Osteocyte (in vitro differentiated cells): Measurements from ENCODE around the gene GMCL1. TPM values are rescaled to one million over a fixed set of nuclear protein-coding genes. Genes with fewer than 3 reads are reported as not detected.

Experiments used
- DNase-seq: peaks from one replicate; pipeline ENCODE4 v3.0.0; 2021; ENCODE audit warnings: mixed read lengths; ENCODE audit not compliant: unreplicated experiment; ENCODE audit errors: extremely low spot score
- H3K27ac Mint-ChIP-seq: one replicate; pipeline ENCODE4 v1.8.0; 2021; ENCODE audit warnings: mild to moderate bottlenecking, mixed read lengths; ENCODE audit not compliant: unreplicated experiment
- H3K27me3 Mint-ChIP-seq: one replicate; pipeline ENCODE4 v1.8.0; 2021; ENCODE audit warnings: mixed read lengths; ENCODE audit not compliant: unreplicated experiment
- H3K36me3 Mint-ChIP-seq: one replicate; pipeline ENCODE4 v1.8.0; 2021; ENCODE audit warnings: mixed read lengths; ENCODE audit not compliant: unreplicated experiment
- H3K4me1 Mint-ChIP-seq: one replicate; pipeline ENCODE4 v1.8.0; 2021; ENCODE audit warnings: mixed read lengths; ENCODE audit not compliant: unreplicated experiment
- H3K4me3 Mint-ChIP-seq: one replicate; pipeline ENCODE4 v1.8.0; 2021; ENCODE audit warnings: mild to moderate bottlenecking, moderate library complexity, mixed read lengths; ENCODE audit not compliant: unreplicated experiment
- H3K9me3 Mint-ChIP-seq: one replicate; pipeline ENCODE4 v1.8.0; 2021; ENCODE audit warnings: mixed read lengths; ENCODE audit not compliant: unreplicated experiment
- CTCF ChIP-seq: fragments of 200-600 bp; sonication (generic); IDR thresholded peaks from 2 replicates; pipeline ENCODE4 v1.5.0; 2021; ENCODE audit warnings: antibody characterized with exemption, mild to moderate bottlenecking, moderate library complexity
- total RNA-seq: library from RNA; stranded (reverse); gene quantifications from 2 replicates; pipeline ENCODE4 v1.2.1, GENCODE V29; 2021

Gene GMCL1
- total RNA-seq, 1 donor from 2014 or later: 16.1 TPM

GRCh38 chr2:69902213-69902922 lies 72.9 kb downstream of the GMCL1 start:
- Mint-ChIP-seq H3K27ac (no peak overlapping the region), H3K4me1 (no peaks in the 10 kb centered on the region), H3K27me3 (no peaks in the 10 kb centered on the region), H3K36me3 (peaks cover 56% of the 10 kb centered on the region), H3K9me3 (no peaks in the 10 kb centered on the region), H3K4me3 (no peak overlapping the region)
- no peak for DNase-seq
- TF ChIP-seq CTCF: no peak

- H3K4me1 Mint-ChIP-seq: peaks cover 4% of the 10 kb centered on the region
- no peak for TF ChIP-seq CTCF
- H3K27me3 Mint-ChIP-seq: no peaks in the 10 kb centered on the region
- no peak for DNase-seq
- no peak overlapping the region for H3K4me3 Mint-ChIP-seq
- no peak overlapping the region for H3K27ac Mint-ChIP-seq
- H3K9me3 Mint-ChIP-seq: no peaks in the 10 kb centered on the region
- peaks cover 37% of the 10 kb centered on the region for H3K36me3 Mint-ChIP-seq
These were observed 77.8 kb downstream of the GMCL1 start for GRCh38 chr2:69907216-69907615.

- Mint-ChIP-seq H3K4me1 (peaks cover 24% of the 10 kb centered on the region), H3K27me3 (no peaks in the 10 kb centered on the region), H3K4me3 (no peak overlapping the region), H3K27ac (peak overlapping the region; percentile 66), H3K36me3 (peaks cover 12% of the 10 kb centered on the region), H3K9me3 (no peaks in the 10 kb centered on the region)
- TF ChIP-seq CTCF: peak; percentile 73
- DNase-seq: no peak
These were observed 82.6 kb downstream of the GMCL1 start for GRCh38 chr2:69911985-69912563.

DNA sequence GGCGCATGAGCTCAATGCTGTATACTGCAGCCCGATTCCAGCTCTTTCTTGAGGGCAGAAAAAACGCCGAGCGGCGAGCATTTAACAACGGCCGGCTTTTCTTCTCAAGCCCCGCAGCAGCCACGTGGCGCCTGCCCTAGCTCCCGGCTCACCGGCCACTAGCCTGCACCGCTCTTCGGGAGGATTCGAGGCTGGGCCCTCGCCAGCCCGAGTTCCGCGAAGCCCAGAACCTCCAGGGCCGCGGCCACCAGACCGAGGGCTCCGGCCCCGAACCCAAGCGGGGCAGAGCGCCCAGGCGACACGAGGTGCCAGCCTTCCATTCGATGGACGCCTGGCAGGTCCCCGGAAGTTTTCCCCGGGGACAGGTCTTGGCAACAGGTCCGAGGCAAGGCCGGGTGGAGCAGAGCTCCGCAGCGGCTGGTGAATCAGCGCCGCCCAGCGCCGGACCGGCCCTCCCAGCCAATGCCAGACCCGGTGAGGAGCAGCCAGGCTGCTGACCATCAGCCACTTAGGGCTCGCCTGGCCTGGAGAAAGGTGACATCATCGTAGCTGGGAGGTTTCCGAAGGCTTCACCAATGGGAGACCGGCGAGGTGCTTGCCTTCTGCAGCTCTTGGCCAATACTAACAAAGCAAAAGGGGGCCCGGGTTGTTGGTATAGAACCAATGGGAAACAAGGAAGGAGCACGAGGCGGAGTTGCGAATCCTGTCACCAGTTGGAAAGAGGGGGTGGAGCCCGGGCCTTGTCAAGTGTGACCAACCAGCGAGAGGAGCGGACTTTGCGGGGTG lies 84.9 kb downstream of the GMCL1 start:
- H3K4me3 Mint-ChIP-seq: peak overlapping the region; percentile 82
- peaks cover 24% of the 10 kb centered on the region for H3K4me1 Mint-ChIP-seq
- TF ChIP-seq CTCF: peak; percentile 36
- peak overlapping the region; percentile 92 for H3K27ac Mint-ChIP-seq
- no peaks in the 10 kb centered on the region for H3K27me3 Mint-ChIP-seq
- no peaks in the 10 kb centered on the region for H3K9me3 Mint-ChIP-seq
- no peaks in the 10 kb centered on the region for H3K36me3 Mint-ChIP-seq
- peak; percentile 100 for DNase-seq
